Stimulated activated naive CD8-positive, alpha-beta T cell treated with anti-CD3 and anti-CD28 coated beads, Interleukin-15, amount 100 ng/mL, for 72 hours (primary cell): ENCODE measurements around the gene EN1.

Source experiments
- ATAC-seq: fragments of 150-1000 bp; cut with Tn5 transposase; 2 replicates; pipeline ENCODE4 v1.10.0; 2021; ENCODE audit warnings: mild to moderate bottlenecking, moderate library complexity
- DNase-seq, 2 donors: peaks; one replicate each; pipeline ENCODE4 v3.0.0; 2021 to 2022
- H3K27ac Mint-ChIP-seq, 2 donors: one replicate each; pipeline ENCODE4 v1.8.0; 2022; ENCODE audit warnings: mild to moderate bottlenecking in 2 of 2, mixed read lengths in 2 of 2, moderate library complexity in 2 of 2
- H3K27me3 Mint-ChIP-seq: one replicate; pipeline ENCODE4 v1.8.0; 2022; ENCODE audit warnings: mixed read lengths
- H3K4me1 Mint-ChIP-seq: one replicate; pipeline ENCODE4 v1.8.0; 2022; ENCODE audit warnings: mild to moderate bottlenecking, mixed read lengths
- H3K4me3 Mint-ChIP-seq, 2 donors: one replicate each; pipeline ENCODE4 v1.8.0; 2022; ENCODE audit warnings: mild to moderate bottlenecking in 2 of 2, mixed read lengths in 2 of 2, moderate library complexity in 1 of 2
- H3K9me3 Mint-ChIP-seq, 2 donors: one replicate each; pipeline ENCODE4 v1.8.0; 2022; ENCODE audit warnings: mixed read lengths in 2 of 2

EN1 gene

GRCh38 chr2:118859157-118859770, 11.8 kb upstream of the EN1 start:
- H3K9me3 Mint-ChIP-seq, result no peaks in the 10 kb centered on the region
- peaks cover 100% of the 10 kb centered on the region for H3K27me3 Mint-ChIP-seq
- DNase-seq, result no peak
- H3K4me1 Mint-ChIP-seq, result peaks cover 37% of the 10 kb centered on the region
- H3K4me3 Mint-ChIP-seq, result no peak overlapping the region
- no peak overlapping the region for H3K27ac Mint-ChIP-seq
- ATAC-seq, result no peak

- Mint-ChIP-seq H3K4me1 (peaks cover 43% of the 10 kb centered on the region), H3K9me3 (no peaks in the 10 kb centered on the region), H3K4me3 (no peak overlapping the region), H3K27me3 (peaks cover 100% of the 10 kb centered on the region), H3K27ac (no peak overlapping the region)
- DNase-seq, result no peak
- no peak for ATAC-seq
Observed at GRCh38 chr2:118858485-118859156, 11.2 kb upstream of the EN1 start.

GRCh38 chr2:118857677-118858484, 10.4 kb upstream of the EN1 start:
- Mint-ChIP-seq H3K4me1 (peaks cover 50% of the 10 kb centered on the region), H3K9me3 (no peaks in the 10 kb centered on the region), H3K27me3 (peaks cover 100% of the 10 kb centered on the region), H3K4me3 (no peak overlapping the region), H3K27ac (peak overlapping the region in 1 of 2 donors; percentile 13)
- ATAC-seq, result no peak
- DNase-seq, result no peak

- Mint-ChIP-seq H3K9me3 (no peaks in the 10 kb centered on the region), H3K4me3 (no peak overlapping the region), H3K27ac (no peak overlapping the region), H3K27me3 (peaks cover 100% of the 10 kb centered on the region), H3K4me1 (peaks cover 57% of the 10 kb centered on the region)
- no peak for ATAC-seq
- DNase-seq, result no peak
Observed at GRCh38 chr2:118856978-118857676, 9.7 kb upstream of the EN1 start.

GRCh38 chr2:118856330-118856977, 9.0 kb upstream of the EN1 start:
- Mint-ChIP-seq H3K9me3 (no peaks in the 10 kb centered on the region), H3K4me1 (peaks cover 57% of the 10 kb centered on the region), H3K27me3 (peaks cover 100% of the 10 kb centered on the region), H3K27ac (peak overlapping the region in 1 of 2 donors; percentile 9), H3K4me3 (peak overlapping the region; percentile 71 to 75)
- ATAC-seq (no peak), DNase-seq (no peak)

- H3K27me3 Mint-ChIP-seq, result peaks cover 100% of the 10 kb centered on the region
- peak overlapping the region in 1 of 2 donors; percentile 27 for H3K27ac Mint-ChIP-seq
- DNase-seq (peak; percentile 87 to 90), ATAC-seq (peak; percentile 87)
- H3K4me1 Mint-ChIP-seq, result peaks cover 57% of the 10 kb centered on the region
- H3K4me3 Mint-ChIP-seq, result peak overlapping the region; percentile 71 to 75
- no peaks in the 10 kb centered on the region for H3K9me3 Mint-ChIP-seq
Observed at GRCh38 chr2:118855451-118856279, 8.2 kb upstream of the EN1 start.

- ATAC-seq (no peak), DNase-seq (no peak)
- peaks cover 57% of the 10 kb centered on the region for H3K4me1 Mint-ChIP-seq
- H3K27ac Mint-ChIP-seq, result no peak overlapping the region
- peak overlapping the region; percentile 71 to 75 for H3K4me3 Mint-ChIP-seq
- H3K9me3 Mint-ChIP-seq, result no peaks in the 10 kb centered on the region
- peaks cover 100% of the 10 kb centered on the region for H3K27me3 Mint-ChIP-seq
Observed at GRCh38 chr2:118854507-118855345, 7.3 kb upstream of the EN1 start.

GRCh38 chr2:118853651-118854291, 6.3 kb upstream of the EN1 start:
- DNase-seq (no peak), ATAC-seq (no peak)
- Mint-ChIP-seq H3K27ac (peak overlapping the region in 1 of 2 donors; percentile 57), H3K9me3 (no peaks in the 10 kb centered on the region), H3K27me3 (peaks cover 100% of the 10 kb centered on the region), H3K4me3 (no peak overlapping the region), H3K4me1 (peaks cover 61% of the 10 kb centered on the region)

GRCh38 chr2:118853129-118853640, 5.7 kb upstream of the EN1 start:
- peaks cover 100% of the 10 kb centered on the region for H3K27me3 Mint-ChIP-seq
- no peak overlapping the region for H3K4me3 Mint-ChIP-seq
- ATAC-seq (no peak), DNase-seq (no peak)
- no peaks in the 10 kb centered on the region for H3K9me3 Mint-ChIP-seq
- H3K4me1 Mint-ChIP-seq, result peaks cover 67% of the 10 kb centered on the region
- peak overlapping the region in 1 of 2 donors; percentile 57 for H3K27ac Mint-ChIP-seq

- H3K27ac Mint-ChIP-seq, result no peak overlapping the region
- H3K4me1 Mint-ChIP-seq, result peaks cover 64% of the 10 kb centered on the region
- no peak for ATAC-seq
- peaks cover 100% of the 10 kb centered on the region for H3K27me3 Mint-ChIP-seq
- no peak overlapping the region for H3K4me3 Mint-ChIP-seq
- no peak for DNase-seq
- no peaks in the 10 kb centered on the region for H3K9me3 Mint-ChIP-seq
Observed at GRCh38 chr2:118852605-118853128, 5.2 kb upstream of the EN1 start.

- peaks cover 54% of the 10 kb centered on the region for H3K4me1 Mint-ChIP-seq
- no peaks in the 10 kb centered on the region for H3K9me3 Mint-ChIP-seq
- peaks cover 95% of the 10 kb centered on the region for H3K27me3 Mint-ChIP-seq
- no peak overlapping the region for H3K4me3 Mint-ChIP-seq
- H3K27ac Mint-ChIP-seq, result no peak overlapping the region
- DNase-seq (no peak), ATAC-seq (no peak)
Observed at GRCh38 chr2:118851650-118852049, 4.2 kb upstream of the EN1 start.

- peaks cover 50% of the 10 kb centered on the region for H3K4me1 Mint-ChIP-seq
- no peak for ATAC-seq
- H3K27me3 Mint-ChIP-seq, result peaks cover 93% of the 10 kb centered on the region
- H3K4me3 Mint-ChIP-seq, result no peak overlapping the region
- no peak for DNase-seq
- no peaks in the 10 kb centered on the region for H3K9me3 Mint-ChIP-seq
- H3K27ac Mint-ChIP-seq, result no peak overlapping the region
Observed at GRCh38 chr2:118850901-118851415, 3.5 kb upstream of the EN1 start.
